Measurements from ENCODE around the gene FIZ1. TPM values are rescaled to one million over a fixed set of nuclear protein-coding genes. Genes with fewer than 3 reads are reported as not detected.

FIZ1 gene
- total RNA-seq (10 to 100 TPM; 11.6 to 18.8 (median 13.5) TPM), polyA plus RNA-seq (10 to 100 TPM in 1 of 2 donors, 1 to 10 TPM in 1; 9.3 to 16.5 TPM)
- long read RNA-seq, donor 1, full-length matches to known transcripts: 4 of 10 reads
- long read RNA-seq, donor 1, partial matches to known transcripts: 0 of 10 reads
- long read RNA-seq, donor 1, other reads (novel, unspliced or antisense): 6 of 10 reads
- long read RNA-seq, donor 2, full-length matches to known transcripts: 5 of 16 reads
- long read RNA-seq, donor 2, partial matches to known transcripts: 0 of 16 reads
- long read RNA-seq, donor 2, other reads (novel, unspliced or antisense): 11 of 16 reads
- long read RNA-seq, donor 3: 0 reads

GRCh38 chr19:55599468-55599841, at the start of gene FIZ1:
TSS of gene FIZ1 (minus strand) at chr19:55599517. CDS start at chr19:55597865, 1,652 bp downstream.
- intact Hi-C loops (cut with DNase I): loop anchor here in 3 of 10 donors (1.0 to 5.0 kb wide), 5 partner anchors 25 to 83 kb away; partner anchors contain the start of genes SBK3 (in 1 of the 3) and ZNF784 (in 1 of the 3)
- Histone ChIP-seq H3K4me1 (peaks cover 4 to 29% (median 21%) of the 10 kb centered on the region in 9 donors), H3K27ac (peak within 1 kb of the TSS; percentile 96 to 100 (median 98)), H3K9me3 (no peaks in the 10 kb centered on the region), H3K36me3 (peaks cover 0 to 39% (median 8%) of the 10 kb centered on the region in 9 donors), H3K4me3 (peak within 1 kb of the TSS; percentile 54 to 94 (median 76)), H3K27me3 (no peaks in the 10 kb centered on the region)
- ATAC-seq: peak; percentile 86 to 96 (median 94)
- 0% methylated on average over 23 of the region's 23 CpGs for WGBS, 2 donors
- no peak for TF ChIP-seq CTCF (IDR thresholded peaks at IDR 0.05)
- DNase-seq: peak; percentile 98 to 99

GRCh38 chr19:55648585-55649267, 49.4 kb upstream of the FIZ1 start:
- Histone ChIP-seq H3K27me3 (no peaks in the 10 kb centered on the region), H3K4me3 (peak overlapping the region; percentile 77 to 98 (median 88)), H3K4me1 (peaks cover 14 to 56% (median 41%) of the 10 kb centered on the region in 9 donors), H3K27ac (peak overlapping the region; percentile 70 to 92 (median 88)), H3K36me3 (peaks cover 0 to 32% (median 8%) of the 10 kb centered on the region in 9 donors), H3K9me3 (no peaks in the 10 kb centered on the region)
- no peak for DNase-seq
- WGBS, 2 donors: 25 to 28% methylated on average over 25 of the region's 25 CpGs
- no peak for ATAC-seq
- TF ChIP-seq CTCF (IDR thresholded peaks at IDR 0.05): no peak
- intact Hi-C loops (cut with DNase I): no loop called here

GRCh38 chr19:55647732-55648584, 48.6 kb upstream of the FIZ1 start, which contains the start of gene CCDC106:
TSS of gene CCDC106 (plus strand) at chr19:55648212. CDS start at chr19:55649047, 835 bp downstream.
- peak within 1 kb of the TSS; percentile 70 to 92 (median 88) for H3K27ac ChIP-seq
- peak within 1 kb of the TSS; percentile 77 to 98 (median 88) for H3K4me3 ChIP-seq
- peaks cover 14 to 54% (median 40%) of the 10 kb centered on the region in 9 donors for H3K4me1 ChIP-seq
- ATAC-seq (peak; percentile 46 to 69 (median 59)), DNase-seq (peak; percentile 71 to 79)
- TF ChIP-seq CTCF (IDR thresholded peaks at IDR 0.05): no peak
- H3K9me3 ChIP-seq: no peaks in the 10 kb centered on the region
- H3K27me3 ChIP-seq: no peaks in the 10 kb centered on the region
- peaks cover 0 to 32% (median 8%) of the 10 kb centered on the region in 9 donors for H3K36me3 ChIP-seq
- WGBS, 2 donors: 1% methylated on average over 75 to 86 of the region's 87 CpGs
- intact Hi-C loops (cut with DNase I): no loop called here
